ENCODE measurements around the gene TMEM175.

TMEM175 gene

GRCh38 chr4:948936-949300 lies 16.7 kb downstream of the TMEM175 start:
- no peak for DNase-seq

- DNase-seq: no peak
Observed at GRCh38 chr4:949656-950055, 17.4 kb downstream of the TMEM175 start.

- DNase-seq: no peak
Observed at GRCh38 chr4:950136-951020, 18.1 kb downstream of the TMEM175 start.

GRCh38 chr4:951186-951585 lies 18.9 kb downstream of the TMEM175 start:
- DNase-seq: no peak

GRCh38 chr4:951594-952468 lies 19.6 kb downstream of the TMEM175 start:
- no peak for DNase-seq

- DNase-seq: no peak
Observed at GRCh38 chr4:952881-953573, 20.8 kb downstream of the TMEM175 start.

- DNase-seq: no peak
Observed at GRCh38 chr4:953574-953915, 21.3 kb downstream of the TMEM175 start.

GRCh38 chr4:954211-955020 lies 22.2 kb downstream of the TMEM175 start:
- DNase-seq: no peak

- DNase-seq: no peak
Observed at GRCh38 chr4:955161-955921, 23.1 kb downstream of the TMEM175 start.

GRCh38 chr4:955931-956381 lies 23.7 kb downstream of the TMEM175 start:
- no peak for DNase-seq

GRCh38 chr4:956531-957230 lies 24.4 kb downstream of the TMEM175 start:
- DNase-seq: no peak

GRCh38 chr4:957231-957580 lies 24.9 kb downstream of the TMEM175 start:
- DNase-seq: no peak

- DNase-seq: no peak
Observed at GRCh38 chr4:957581-958313, 25.5 kb downstream of the TMEM175 start.

GRCh38 chr4:958314-958665 lies 26.0 kb downstream of the TMEM175 start:
- DNase-seq: no peak

- DNase-seq: no peak
Observed at GRCh38 chr4:958696-959337, 26.6 kb downstream of the TMEM175 start.

GRCh38 chr4:959338-960139 lies 27.3 kb downstream of the TMEM175 start:
- DNase-seq: no peak

GRCh38 chr4:960140-960635 lies 27.9 kb downstream of the TMEM175 start:
- DNase-seq: no peak

GRCh38 chr4:960636-961350 lies 28.5 kb downstream of the TMEM175 start:
- no peak for DNase-seq

All from NCI-H187 treated with DMSO at 0.1 percent for 48 hours (cell line).